Dermis lymphatic vessel endothelial cell (primary cell): ENCODE results near the gene TBX6. TPM values are rescaled to one million over a fixed set of nuclear protein-coding genes. Genes with fewer than 3 reads are reported as not detected.

Experiments used
- total RNA-seq: library from RNA; depleted of rRNA; stranded (reverse); fragments of >200 nt; gene quantifications from 2 replicates; pipeline ENCODE4 v1.2.1, GENCODE V29; 2014

TBX6 gene
- 0.11 and 0.26 TPM in 2 replicates for total RNA-seq

DNA sequence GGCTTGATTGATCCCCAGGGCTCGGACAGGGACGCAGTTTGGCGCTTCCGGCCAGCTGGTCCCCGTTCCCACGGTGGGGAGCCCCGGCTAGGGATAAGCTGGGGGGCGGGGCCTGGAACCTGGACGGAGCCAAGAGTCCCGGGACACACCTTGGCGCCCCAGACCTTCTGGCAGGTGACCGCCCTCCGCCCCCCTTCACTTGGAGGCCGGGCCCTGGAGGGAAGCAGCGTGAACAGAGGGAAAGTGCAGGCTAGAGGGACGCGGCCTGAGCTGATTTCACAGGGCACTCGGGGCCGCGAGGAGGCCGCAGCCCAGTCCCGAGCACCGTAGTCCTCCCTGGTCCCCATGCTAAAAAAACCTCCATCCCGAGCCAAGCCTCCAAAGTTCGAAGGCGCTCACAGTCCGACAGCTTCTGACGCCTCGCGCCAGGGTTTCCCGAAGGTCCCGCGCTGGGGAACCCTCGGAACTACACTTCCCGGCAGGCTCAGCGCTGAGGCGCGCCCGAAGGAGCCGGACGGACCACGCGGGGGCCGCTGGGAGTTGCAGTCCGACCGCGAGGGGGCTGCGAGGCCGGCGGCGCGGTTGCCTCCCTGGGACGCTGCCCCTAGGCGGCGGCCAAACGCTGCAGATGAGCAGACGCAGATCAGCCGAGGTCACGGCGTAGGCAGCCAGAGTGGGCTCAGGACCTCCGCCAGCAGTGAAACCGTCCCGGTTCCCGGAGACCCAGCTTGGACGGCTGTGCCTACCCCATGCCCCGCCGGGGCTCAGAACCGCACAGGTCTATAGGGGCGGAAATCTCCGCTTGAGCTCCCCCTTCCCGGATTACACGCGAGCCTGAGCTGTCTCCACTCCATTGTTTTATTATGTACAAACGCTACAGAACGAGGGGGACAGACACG is at the start of gene TBX6:
Gene TBX6, minus strand, starts transcription at position 451 of the 899 bp plus-strand sequence. CDS start 731 bp downstream, outside the sequence.

GRCh38 chr16:30113031-30113710 is 21.4 kb upstream of the TBX6 start, which contains the start of gene GDPD3:
GDPD3 (minus strand) TSS chr16:30113537; CDS start chr16:30113478, 59 bp downstream.

GRCh38 chr16:30096105-30096861 is 4.6 kb upstream of the TBX6 start, which contains the start of gene YPEL3:
YPEL3 (minus strand) TSS chr16:30096213; CDS start chr16:30095482, 731 bp downstream.

GRCh38 chr16:30075503-30076275 is 16.0 kb downstream of the TBX6 start, which contains the start of gene PPP4C:
PPP4C (plus strand) TSS chr16:30075994; CDS start chr16:30076378, 384 bp downstream.

GRCh38 chr16:30065102-30065942 is 26.4 kb downstream of the TBX6 start, which contains the start of gene ALDOA:
ALDOA (plus strand) TSS chr16:30065760; CDS start chr16:30066898, 1,138 bp downstream.

Other genes with a start within 250 kb of the TBX6 start
- 68.7 and 73.8 TPM in 2 replicates for gene CDIPT, start 228.7 kb downstream of the TBX6 start, total RNA-seq
- 0.26 and 0.98 TPM in 2 replicates for gene SEZ6L2, start 192.4 kb downstream of the TBX6 start, total RNA-seq
- gene ASPHD1, start 191.4 kb downstream of the TBX6 start, total RNA-seq = 0.17 and 0.33 TPM in 2 replicates
- 2.6 and 3.2 TPM in 2 replicates for gene KCTD13, start 165.7 kb downstream of the TBX6 start, total RNA-seq
- 54.8 and 69.0 TPM in 2 replicates for gene TMEM219, start 129.8 kb downstream of the TBX6 start, total RNA-seq
- gene TAOK2, start 118.1 kb downstream of the TBX6 start, total RNA-seq = 77.8 and 79.8 TPM in 2 replicates
- gene HIRIP3, start 96.3 kb downstream of the TBX6 start, total RNA-seq = 3.6 and 5.5 TPM in 2 replicates
- 16.6 and 17.7 TPM in 2 replicates for gene INO80E, start 95.7 kb downstream of the TBX6 start, total RNA-seq
- 0.09 and 0.33 TPM in 2 replicates for gene DOC2A, start 80.9 kb downstream of the TBX6 start, total RNA-seq
- not detected in 2 replicates for gene C16orf92, start 68.7 kb downstream of the TBX6 start, total RNA-seq
- not detected in 2 replicates for gene TLCD3B, start 60.7 kb downstream of the TBX6 start, total RNA-seq
- 155 and 225 TPM in 2 replicates for gene ALDOA, start 26.2 kb downstream of the TBX6 start, total RNA-seq
- 190 and 227 TPM in 2 replicates for gene PPP4C, start 15.9 kb downstream of the TBX6 start, total RNA-seq
- gene YPEL3, start 4.3 kb upstream of the TBX6 start, total RNA-seq = 22.9 and 26.1 TPM in 2 replicates
- 0.86 and 1.2 TPM in 2 replicates for gene GDPD3, start 21.6 kb upstream of the TBX6 start, total RNA-seq
- gene MAPK3, start 31.3 kb upstream of the TBX6 start, total RNA-seq = 39.7 and 43.9 TPM in 2 replicates
- 0.76 and 1.5 TPM in 2 replicates for gene CORO1A, start 91.7 kb upstream of the TBX6 start, total RNA-seq
- gene BOLA2B, start 101.7 kb upstream of the TBX6 start, total RNA-seq = 13.4 and 26.9 TPM in 2 replicates
- gene SLX1A, start 102.0 kb upstream of the TBX6 start, total RNA-seq = 43.8 and 54.1 TPM in 2 replicates
- gene SULT1A3, start 107.3 kb upstream of the TBX6 start, total RNA-seq = 1.5 and 1.9 TPM in 2 replicates
- 0.43 and 2.0 TPM in 2 replicates for gene NPIPB13, start 156.6 kb upstream of the TBX6 start, total RNA-seq